Retina (tissue), 1 donor: ENCODE measurements around the gene PIGH.
"Not testable (repeated sequence)": the region's sequence is repeated elsewhere in the genome, so short reads cannot be mapped to it uniquely, and the experiment has no call there.

Experiments used
- DNase-seq: peaks from one replicate; pipeline ENCODE4 v3.0.0-alpha.2; 2016

PIGH gene

GRCh38 chr14:67607646-67608045 is 7.6 kb upstream of the PIGH start:
- DNase-seq, result no peak

DNA sequence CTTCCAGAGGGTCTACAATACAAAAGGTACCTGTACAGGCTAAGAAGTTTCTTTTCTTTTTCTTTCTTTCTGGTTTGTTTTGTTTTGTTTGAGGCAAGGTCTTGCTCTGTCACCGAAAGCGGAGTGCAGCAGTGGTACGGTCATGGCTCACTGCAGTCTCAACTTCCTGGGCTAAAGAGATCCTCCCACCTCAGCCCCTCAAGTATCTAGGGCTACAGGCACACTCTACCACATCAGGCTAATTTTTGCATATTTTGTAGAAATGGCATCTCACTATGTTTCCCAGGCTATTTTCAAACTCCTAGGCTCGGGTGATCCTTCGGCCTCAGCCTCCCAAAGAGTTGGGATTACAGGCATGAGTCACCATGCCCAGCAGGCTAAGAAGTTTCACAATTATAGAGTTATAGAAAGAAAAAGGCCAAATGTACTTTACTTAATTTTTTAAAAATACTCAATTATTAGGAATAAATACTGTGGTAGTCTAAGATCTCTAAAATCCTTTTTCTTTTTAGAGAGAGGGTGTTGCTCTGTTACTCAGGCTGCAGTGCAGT is 3.0 kb upstream of the PIGH start:
- DNase-seq, result no peak

GRCh38 chr14:67602076-67602475 is 2.0 kb upstream of the PIGH start:
- DNase-seq, result no peak

DNA sequence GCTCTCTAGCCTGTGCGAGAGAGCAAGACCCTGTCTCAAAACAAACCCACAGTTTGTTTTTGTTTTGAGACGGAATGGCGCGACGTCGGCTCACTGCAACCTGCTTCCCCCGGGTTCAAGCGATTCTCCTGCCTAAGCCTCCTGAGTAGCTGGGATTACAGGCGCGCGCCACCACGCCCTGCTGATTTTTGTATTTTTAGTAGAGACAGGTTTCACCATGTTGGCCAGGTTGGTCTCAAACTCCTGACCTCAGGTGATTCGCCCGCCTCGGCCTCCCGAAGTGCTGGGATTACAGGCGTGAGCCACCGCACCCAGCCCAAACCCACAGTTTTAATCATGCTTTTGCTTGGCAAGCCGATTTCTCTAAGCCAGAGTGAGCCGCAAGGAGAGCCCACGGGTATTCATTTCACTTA is 500 bp upstream of the PIGH start:
- not testable (repeated sequence) for DNase-seq

DNA sequence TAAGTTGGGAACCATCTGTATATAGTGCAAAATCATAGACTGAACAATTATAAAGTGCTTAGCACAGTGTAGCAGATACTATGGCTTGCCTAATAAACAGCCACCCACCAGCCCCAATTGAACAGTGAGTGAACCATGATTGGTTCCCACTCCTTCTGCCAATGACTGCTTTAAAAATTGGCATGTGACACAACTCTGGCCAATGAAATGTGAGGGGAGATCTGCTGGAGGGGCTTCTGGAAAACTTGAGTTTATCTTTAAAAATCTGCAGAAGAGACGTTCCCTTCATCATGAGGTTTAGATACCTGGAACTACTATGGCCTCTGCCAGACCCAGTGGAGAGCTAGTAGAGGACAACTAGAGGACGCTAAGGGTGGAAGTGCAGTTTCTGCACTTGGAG is 4.7 kb downstream of the PIGH start:
- no peak for DNase-seq

DNA sequence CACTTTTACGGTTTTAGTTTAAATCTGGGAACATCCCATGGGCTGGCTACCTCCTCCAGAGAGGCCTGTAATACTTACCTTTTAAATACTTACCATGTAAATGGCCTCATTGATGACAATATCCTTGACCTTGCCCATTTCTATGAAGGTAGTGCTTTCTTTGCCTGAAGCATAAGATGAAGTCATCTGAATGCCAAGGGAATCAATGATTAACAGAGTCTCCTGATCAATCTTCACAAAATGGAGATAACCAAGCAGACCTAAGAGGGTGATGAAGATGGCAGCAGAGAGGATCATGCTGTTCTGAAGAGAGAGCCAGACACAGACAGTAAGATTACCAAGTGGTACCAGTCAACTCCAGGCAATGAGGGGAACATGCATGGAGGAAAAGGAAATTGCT is 6.4 kb downstream of the PIGH start:
- not testable (repeated sequence) for DNase-seq

DNA sequence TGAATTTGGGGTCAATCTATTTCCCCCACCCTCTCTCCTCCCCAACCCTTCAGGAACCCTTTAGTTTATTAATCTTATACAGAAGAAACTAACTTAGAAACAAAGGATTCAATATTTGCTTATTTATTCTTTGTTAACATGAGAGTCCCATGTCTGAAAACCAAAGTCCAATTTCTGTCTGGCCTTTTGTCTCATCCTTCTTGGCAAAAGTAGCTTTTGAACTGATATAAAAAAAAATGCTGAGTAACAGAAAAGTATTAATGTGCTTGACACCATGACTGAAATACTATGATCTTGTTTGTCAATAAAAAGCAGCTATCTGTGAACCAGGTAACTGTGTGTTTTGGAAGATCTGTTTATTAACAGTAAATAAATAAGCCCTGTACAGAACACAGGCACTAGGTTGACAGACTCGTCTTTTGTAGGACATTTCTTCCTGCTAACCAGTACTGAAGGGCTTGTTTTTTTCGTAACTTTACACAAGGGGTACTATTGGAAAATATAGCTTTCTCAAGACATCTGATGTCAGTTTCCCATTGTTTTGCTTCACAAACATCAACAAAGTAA is 10.8 kb downstream of the PIGH start:
- no peak for DNase-seq

DNA sequence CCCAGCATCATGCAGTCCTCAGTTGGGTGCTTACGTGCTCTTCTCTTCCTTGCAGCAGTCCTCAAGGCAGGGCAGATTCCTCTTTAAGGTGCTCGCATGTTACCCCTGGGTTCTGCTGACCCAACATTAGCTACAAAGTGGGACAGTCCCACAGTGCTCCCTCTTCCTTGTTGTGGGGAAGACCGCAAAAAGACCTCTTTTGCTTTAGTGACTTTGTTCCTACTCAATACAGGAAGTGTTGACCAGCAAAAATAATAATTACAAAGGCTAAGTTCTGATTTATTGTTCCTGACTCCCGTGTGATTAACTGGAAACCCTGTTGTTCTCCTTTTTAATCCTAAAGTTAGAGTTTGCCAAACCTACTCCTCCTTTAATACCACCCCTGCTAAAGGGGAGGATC is 13.7 kb downstream of the PIGH start:
- no peak for DNase-seq

DNA sequence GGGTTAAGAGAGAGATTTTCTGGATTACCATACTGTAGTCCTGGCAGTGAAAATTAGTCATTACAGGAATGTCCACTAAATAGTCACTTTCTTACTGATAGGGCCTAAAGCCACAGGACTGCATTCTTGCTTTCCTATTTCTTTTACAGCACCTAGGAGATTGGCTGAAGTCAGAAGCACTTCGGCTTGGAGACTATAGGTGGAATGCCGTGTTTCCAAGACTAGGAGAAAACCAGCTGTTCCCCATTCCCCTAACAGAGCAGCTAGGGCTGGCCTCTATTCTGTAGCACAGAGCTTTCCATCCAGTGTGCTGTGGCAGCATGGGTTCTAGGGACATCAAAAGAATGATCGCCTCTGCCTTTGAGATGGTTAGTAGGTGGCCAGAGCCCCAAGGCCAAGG is 15.1 kb downstream of the PIGH start:
- no peak for DNase-seq

DNA sequence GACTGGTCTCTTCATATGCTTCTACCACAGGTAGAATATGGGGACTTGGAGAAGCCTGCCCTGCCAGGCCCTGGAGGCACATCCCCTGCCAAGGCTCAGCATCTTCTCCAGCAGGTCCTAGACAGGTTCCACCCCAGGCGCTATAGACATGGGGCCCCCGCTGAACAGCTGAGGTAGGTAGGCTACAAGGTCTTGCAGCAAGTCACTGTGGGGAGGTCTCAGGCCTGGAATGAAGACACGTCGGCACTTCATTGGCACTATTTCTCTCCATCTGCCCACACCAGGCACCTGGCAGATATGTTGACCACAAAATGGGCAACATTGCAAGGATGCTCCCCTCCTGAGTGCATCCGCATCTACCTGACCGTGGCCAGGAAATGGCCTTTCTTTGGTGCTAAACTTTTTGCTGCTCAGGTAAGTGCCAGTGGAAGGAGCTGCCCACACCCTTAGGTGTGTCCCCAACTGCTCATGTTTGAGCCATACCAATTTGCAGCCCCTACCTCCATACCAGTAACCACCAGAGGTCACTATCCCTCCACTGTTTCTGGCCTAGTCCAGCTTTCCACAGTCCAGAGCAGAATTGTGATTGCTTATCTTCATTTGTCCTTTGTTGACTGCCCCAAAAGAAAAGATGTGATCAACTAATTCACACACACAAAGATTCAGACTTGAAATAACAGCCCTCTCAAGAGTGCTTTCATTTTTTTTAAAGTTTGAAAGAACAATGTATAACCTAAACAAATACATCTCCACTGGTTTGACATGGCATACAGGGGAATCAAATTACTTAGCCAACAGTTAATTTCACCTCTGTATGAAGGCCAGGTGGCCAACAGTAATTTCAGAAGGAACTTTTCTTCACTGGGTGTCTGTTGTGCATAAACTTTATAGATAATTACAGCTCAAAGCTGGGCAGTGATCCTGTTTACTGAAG is 16.1 kb downstream of the PIGH start:
- peak; percentile 39 for DNase-seq

GRCh38 chr14:67582061-67582460 is 18.0 kb downstream of the PIGH start:
- no peak for DNase-seq

DNA sequence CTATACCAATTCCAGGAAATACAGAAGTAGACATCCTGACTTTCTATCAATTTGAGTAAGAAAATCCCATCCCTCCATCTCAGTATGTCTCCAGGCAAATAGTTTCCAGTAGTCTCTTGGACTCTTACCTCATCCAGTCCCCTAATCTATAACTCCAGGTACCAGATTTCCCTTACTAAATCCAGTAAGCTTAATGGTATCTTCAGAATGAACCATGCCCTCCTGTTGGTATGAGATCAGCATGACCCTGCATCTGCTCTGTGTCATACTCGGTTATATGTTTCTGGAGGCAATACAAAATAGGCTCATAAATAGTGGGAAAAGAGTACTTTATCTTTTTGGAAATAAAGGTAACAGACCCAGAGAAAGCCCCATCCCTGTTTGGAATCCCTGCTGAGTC is 18.4 kb downstream of the PIGH start:
- no peak for DNase-seq

- DNase-seq, result no peak
Observed at GRCh38 chr14:67580336-67581171, 19.5 kb downstream of the PIGH start.

DNA sequence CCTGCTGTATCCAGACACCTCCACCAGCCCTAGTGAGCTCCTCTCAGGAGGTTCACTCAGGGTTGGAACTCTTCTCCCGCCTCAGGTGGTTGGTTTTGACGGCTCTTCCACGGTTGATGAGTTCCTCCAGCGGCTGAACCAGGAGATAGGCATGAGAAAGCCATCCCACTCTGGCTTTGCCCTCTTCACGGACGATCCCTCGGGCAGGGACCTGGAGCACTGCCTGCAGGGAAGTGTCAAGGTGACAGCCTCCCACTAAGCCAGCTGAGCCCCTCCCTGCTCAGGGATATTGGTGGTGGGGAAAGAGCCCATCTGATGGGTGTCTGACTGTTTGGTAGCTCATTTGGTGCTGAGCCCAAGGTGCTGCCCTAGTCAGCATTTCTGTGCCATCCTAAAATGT is 20.4 kb downstream of the PIGH start:
- no peak for DNase-seq

- no peak for DNase-seq
Observed at GRCh38 chr14:67579040-67579439, 21.0 kb downstream of the PIGH start.

- no peak for DNase-seq
Observed at GRCh38 chr14:67577909-67578749, 21.9 kb downstream of the PIGH start.

DNA sequence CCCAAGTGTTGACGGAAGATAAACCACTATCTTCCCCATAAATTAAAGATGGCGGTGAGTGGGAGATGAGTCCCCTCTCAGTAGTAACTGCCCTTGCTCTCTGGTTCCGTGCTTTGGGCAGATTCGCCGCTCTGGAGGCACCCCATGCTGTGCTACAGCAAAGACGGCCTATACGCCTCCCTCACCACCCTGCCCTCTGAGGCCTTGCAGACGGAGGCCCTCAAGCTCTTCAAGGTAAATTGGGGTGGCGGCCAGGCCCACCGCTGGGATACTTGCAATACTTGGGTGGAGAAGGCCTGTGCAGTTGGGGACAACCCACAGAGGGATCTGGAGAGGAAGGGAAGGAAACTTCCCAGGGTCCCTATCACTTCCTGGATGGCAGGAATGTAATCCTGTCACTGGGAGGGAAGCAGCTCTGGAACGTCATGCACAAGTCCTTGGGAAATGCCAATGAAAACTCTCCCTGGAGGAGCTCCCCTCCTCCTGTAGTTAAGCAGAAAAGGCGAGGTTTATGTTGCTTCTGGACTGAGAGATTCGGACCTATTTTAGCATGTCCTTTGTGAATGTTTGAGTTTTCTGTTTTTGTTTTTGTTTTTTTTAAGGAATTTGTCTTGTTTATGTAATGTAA is 22.8 kb downstream of the PIGH start:
- DNase-seq, result no peak

DNA sequence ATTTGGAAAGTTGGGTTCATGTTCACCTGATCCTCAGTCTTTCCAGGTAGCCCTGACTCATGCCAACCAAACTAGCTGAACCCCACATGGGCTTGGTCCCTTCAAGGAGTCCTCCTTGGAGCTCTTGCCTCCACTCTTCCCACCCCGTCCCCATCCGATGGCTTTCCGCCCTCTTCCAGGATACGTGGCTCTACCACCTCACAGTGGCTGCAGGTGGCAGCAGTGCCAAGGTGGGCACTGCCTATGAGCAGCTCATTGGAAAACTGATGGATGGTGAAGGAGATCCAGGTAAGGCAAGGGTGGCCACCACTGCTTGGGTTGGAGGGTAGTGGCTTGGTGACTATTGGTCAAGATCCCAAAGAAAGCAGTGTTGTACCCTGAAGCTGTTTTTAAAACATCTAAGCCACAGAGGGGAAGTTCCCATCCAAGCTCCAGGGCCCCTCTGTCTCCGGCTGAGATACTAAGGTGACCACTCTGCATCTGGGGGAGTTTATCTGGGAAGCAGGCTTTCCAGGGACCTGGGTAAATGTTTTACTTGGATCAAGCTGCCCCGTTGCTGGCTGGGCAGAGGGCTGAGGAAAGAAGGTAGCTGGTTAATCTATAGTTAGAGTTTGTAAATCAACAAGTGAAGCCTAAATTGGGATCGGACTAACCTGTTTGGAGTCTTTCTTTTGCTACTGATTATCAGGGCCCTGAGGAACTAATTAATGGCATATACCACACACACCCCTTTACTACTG is 23.7 kb downstream of the PIGH start:
- no peak for DNase-seq

DNA sequence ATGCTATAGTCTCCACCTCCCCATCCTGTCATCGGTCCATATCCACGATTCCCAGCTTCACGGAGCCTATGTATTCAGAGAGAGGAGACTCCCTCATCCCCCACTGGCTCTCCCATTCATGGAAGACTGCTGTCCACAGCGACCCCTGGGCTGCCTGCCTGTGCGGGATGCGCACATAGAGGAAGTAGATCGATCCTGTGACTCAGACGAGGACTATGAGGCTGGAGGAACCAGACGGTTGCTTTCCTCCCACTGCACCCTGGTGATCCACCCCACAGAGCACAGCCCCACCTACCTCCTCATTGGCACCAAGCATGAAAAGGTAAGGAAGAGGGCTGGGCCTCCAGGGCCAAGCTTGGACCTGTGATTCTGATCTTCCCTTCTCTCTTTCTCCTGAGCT is 24.4 kb downstream of the PIGH start:
- DNase-seq, result no peak

GRCh38 chr14:67574806-67575205 is 25.3 kb downstream of the PIGH start:
- DNase-seq, result no peak

GRCh38 chr14:67574156-67574555 is 25.9 kb downstream of the PIGH start:
- no peak for DNase-seq
